SU-DHL-6 (cell line): Measurements from ENCODE around the gene CCDC116.

Source experiments
- H2AFZ ChIP-seq: fragments of 200-600 bp; sonication (generic); 2 replicates; pipeline ENCODE4 v1.6.1; 2014; ENCODE audit warnings: low read depth, mild to moderate bottlenecking, moderate library complexity, mixed read lengths, antibody characterized with exemption, low read length; ENCODE audit not compliant: severe bottlenecking
- H3F3A ChIP-seq: fragments of 200-600 bp; shearing (Covaris generic); 2 replicates; pipeline ENCODE4 v1.6.0; 2016; ENCODE audit warnings: antibody characterized with exemption, mild to moderate bottlenecking; ENCODE audit not compliant: insufficient read depth
- H3K27ac ChIP-seq: fragments of 200-600 bp; sonication (generic); 2 replicates; pipeline ENCODE4 v1.5.1; 2016; ENCODE audit warnings: low read depth, mild to moderate bottlenecking, low read length, moderate library complexity, mixed read lengths
- H3K27me3 ChIP-seq: fragments of 200-600 bp; sonication (generic), shearing (Covaris generic); 2 replicates; pipeline ENCODE4 v1.6.0; 2014; ENCODE audit warnings: mild to moderate bottlenecking, low read length
- H3K36me3 ChIP-seq: fragments of 200-600 bp; sonication (generic); 2 replicates; pipeline ENCODE4 v1.6.1; 2014; ENCODE audit warnings: mild to moderate bottlenecking, low read length, mixed read lengths
- H3K4me2 ChIP-seq: fragments of 300-600, 200-600 bp; shearing (Covaris generic), sonication (generic); 2 replicates; pipeline ENCODE4 v1.6.0; 2014; ENCODE audit warnings: low read length, low read depth, mild to moderate bottlenecking; ENCODE audit not compliant: poor library complexity, severe bottlenecking
- H3K4me3 ChIP-seq: fragments of 200-600 bp; sonication (generic); 2 replicates; pipeline ENCODE4 v1.5.1; 2014; ENCODE audit warnings: antibody characterized with exemption, low read length, mild to moderate bottlenecking, mixed read lengths; ENCODE audit not compliant: insufficient read depth, poor library complexity, severe bottlenecking
- H3K79me2 ChIP-seq: fragments of 200-600 bp; sonication (generic); 2 replicates; pipeline ENCODE4 v1.6.1; 2014; ENCODE audit warnings: mild to moderate bottlenecking, low read length, moderate library complexity; ENCODE audit not compliant: insufficient read depth
- H3K9ac ChIP-seq: fragments of 200-600 bp; sonication (generic); 2 replicates; pipeline ENCODE4 v1.7.0; 2014; ENCODE audit warnings: mild to moderate bottlenecking, low read length
- H3K9me2 ChIP-seq: fragments of 200-600 bp; sonication (generic); replicated peaks from 2 replicates; pipeline ENCODE4 v1.6.1; 2014; ENCODE audit warnings: low read length; ENCODE audit not compliant: insufficient read depth
- H3K9me3 ChIP-seq: fragments of 200-600 bp; sonication (generic); 2 replicates; pipeline ENCODE4 v1.6.1; 2014; ENCODE audit warnings: low read length, mixed read lengths; ENCODE audit not compliant: insufficient read depth
- H4K20me1 ChIP-seq: fragments of 200-600 bp; sonication (generic); 2 replicates; pipeline ENCODE4 v1.6.1; 2014; ENCODE audit warnings: low read depth, mild to moderate bottlenecking, antibody characterized with exemption, low read length, moderate library complexity, mixed read lengths
- EZH2phosphoT487 ChIP-seq: fragments of 200-600 bp; sonication (generic), shearing (Covaris generic); conservative IDR thresholded peaks from 2 replicates; pipeline ENCODE4 v1.6.1; 2018; ENCODE audit warnings: mild to moderate bottlenecking, antibody characterized with exemption, low read length, moderate library complexity, mixed read lengths
- TF ChIP-seq, protein P1 (sequence below): fragments of 200-600 bp; sonication (generic); IDR thresholded peaks from one replicate; pipeline ENCODE4 v1.5.1; 2017; ENCODE audit warnings: antibody characterized with exemption, mild to moderate bottlenecking, low read length, moderate library complexity; ENCODE audit not compliant: insufficient read depth, poor library complexity, severe bottlenecking

CCDC116 gene

DNA sequence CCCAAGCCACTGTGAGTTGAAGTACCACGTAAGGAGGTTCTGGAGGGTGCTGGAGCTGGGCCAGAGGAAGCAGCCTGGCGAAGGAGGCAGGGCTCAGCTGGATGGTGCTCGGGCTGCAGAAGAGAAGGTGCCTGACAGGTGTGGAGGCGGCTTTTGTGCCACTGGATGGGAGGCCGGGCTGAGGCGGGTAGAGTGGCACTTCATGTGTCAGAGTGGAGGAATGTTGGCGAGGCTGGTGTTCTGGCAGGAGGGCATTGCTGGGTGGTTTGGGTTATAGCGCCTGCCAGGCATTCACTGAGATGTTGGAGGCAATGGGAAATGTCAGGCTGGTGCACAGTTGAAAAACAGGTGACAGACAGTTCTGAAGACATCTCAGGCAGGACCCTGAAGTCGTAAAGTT is 40.9 kb upstream of the CCDC116 start:
- Histone ChIP-seq H3K27me3 (no peaks in the 10 kb centered on the region), H3K9me2 (no peaks in the 10 kb centered on the region), H3K36me3 (no peaks in the 10 kb centered on the region), H3K9me3 (no peaks in the 10 kb centered on the region), H2AFZ (no peak overlapping the region), H3K4me2 (no peak overlapping the region), H3K27ac (no peak overlapping the region), H3K9ac (no peak overlapping the region), H3K4me3 (no peak overlapping the region), H4K20me1 (no peaks in the 10 kb centered on the region), H3F3A (peaks cover 10% of the 10 kb centered on the region; the same call in 1 of the 2 replicates), H3K79me2 (peaks cover 76% of the 10 kb centered on the region)
- no peak for TF ChIP-seq EZH2phosphoT487
- TF ChIP-seq, protein P1, sequence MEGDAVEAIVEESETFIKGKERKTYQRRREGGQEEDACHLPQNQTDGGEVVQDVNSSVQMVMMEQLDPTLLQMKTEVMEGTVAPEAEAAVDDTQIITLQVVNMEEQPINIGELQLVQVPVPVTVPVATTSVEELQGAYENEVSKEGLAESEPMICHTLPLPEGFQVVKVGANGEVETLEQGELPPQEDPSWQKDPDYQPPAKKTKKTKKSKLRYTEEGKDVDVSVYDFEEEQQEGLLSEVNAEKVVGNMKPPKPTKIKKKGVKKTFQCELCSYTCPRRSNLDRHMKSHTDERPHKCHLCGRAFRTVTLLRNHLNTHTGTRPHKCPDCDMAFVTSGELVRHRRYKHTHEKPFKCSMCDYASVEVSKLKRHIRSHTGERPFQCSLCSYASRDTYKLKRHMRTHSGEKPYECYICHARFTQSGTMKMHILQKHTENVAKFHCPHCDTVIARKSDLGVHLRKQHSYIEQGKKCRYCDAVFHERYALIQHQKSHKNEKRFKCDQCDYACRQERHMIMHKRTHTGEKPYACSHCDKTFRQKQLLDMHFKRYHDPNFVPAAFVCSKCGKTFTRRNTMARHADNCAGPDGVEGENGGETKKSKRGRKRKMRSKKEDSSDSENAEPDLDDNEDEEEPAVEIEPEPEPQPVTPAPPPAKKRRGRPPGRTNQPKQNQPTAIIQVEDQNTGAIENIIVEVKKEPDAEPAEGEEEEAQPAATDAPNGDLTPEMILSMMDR = no peak

DNA sequence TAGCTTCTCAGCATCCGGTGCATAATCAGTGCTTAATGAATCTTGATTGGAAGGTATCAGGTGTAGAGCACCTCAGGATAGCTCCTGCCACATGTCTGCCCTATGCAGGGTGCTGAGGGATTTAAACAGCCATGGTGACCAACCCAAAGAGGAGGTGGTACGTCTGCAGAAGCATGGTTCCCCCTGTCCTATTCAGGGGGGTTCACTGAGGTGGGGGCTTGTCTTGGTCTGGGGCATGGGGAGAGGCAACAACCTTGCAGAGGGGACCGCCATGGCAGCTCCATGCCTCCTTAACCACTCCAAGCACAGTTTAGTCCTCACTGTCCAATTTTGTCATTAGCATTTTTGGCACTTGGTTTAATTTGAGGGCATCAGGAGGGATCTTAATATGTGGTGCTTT is 40.1 kb upstream of the CCDC116 start:
- Histone ChIP-seq H3F3A (peaks cover 8% of the 10 kb centered on the region; the same call in 1 of the 2 replicates), H3K27ac (no peak overlapping the region), H3K36me3 (no peaks in the 10 kb centered on the region), H3K4me3 (no peak overlapping the region), H4K20me1 (no peaks in the 10 kb centered on the region), H3K79me2 (peaks cover 82% of the 10 kb centered on the region), H3K4me2 (no peak overlapping the region), H3K9me2 (no peaks in the 10 kb centered on the region), H3K9me3 (no peaks in the 10 kb centered on the region), H3K9ac (no peak overlapping the region), H2AFZ (no peak overlapping the region), H3K27me3 (no peaks in the 10 kb centered on the region)
- no peak for TF ChIP-seq EZH2phosphoT487
- TF ChIP-seq, protein P1 = no peak

DNA sequence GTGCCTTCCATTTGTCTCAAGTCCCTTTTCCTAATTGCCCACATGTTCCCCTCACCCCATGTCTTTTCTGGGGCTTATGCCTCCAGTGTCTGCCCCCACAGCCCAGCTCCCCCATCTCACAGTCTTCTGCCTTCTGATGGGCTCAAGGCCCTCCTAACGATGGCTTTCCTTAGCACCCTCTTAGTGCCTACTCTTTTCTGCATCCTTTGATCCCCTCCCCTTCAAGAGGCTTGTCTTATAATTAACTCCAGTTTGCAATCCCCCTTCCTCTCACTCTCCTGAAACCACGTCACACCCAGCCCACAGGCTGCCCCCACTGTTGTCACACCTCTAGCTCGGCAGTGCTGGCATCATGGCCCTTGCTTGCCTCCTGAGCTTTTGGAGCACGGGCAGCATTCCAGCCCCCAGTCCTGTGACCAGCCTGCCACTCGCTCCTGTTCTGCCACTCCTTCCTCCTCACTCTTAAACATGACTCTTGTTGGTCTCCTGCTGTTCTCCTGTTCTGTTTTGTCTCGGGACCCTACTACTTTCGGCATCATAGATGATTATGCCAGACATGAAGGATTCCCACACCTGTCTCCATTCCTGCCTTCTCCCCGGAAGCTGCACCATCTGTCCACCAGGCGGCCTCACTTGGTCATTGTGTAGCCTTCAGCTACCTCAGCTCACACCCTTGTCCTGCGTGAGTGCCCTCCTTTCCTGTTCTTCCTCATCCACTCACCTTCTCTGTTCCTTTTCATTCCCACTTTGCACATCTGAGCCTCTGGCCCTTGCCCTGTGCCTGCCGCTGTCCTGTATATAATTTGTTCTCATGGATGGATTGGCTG is 38.9 kb upstream of the CCDC116 start:
- no peaks in the 10 kb centered on the region for H3K9me3 ChIP-seq
- no peak overlapping the region for H3K4me2 ChIP-seq
- H2AFZ ChIP-seq = no peak overlapping the region
- no peak overlapping the region for H3K27ac ChIP-seq
- no peaks in the 10 kb centered on the region for H3F3A ChIP-seq
- no peaks in the 10 kb centered on the region for H4K20me1 ChIP-seq
- H3K27me3 ChIP-seq = no peaks in the 10 kb centered on the region
- H3K9ac ChIP-seq = no peak overlapping the region
- no peak for TF ChIP-seq EZH2phosphoT487
- TF ChIP-seq, protein P1 = no peak
- no peak overlapping the region for H3K4me3 ChIP-seq
- no peaks in the 10 kb centered on the region for H3K9me2 ChIP-seq
- H3K79me2 ChIP-seq = peaks cover 80% of the 10 kb centered on the region
- H3K36me3 ChIP-seq = no peaks in the 10 kb centered on the region
